CD4-positive, alpha-beta T cell treated with Interferon gamma for 1 hour (primary cell): Measurements from ENCODE around the gene GLS.
"Not testable (repeated sequence)": the region's sequence is repeated elsewhere in the genome, so short reads cannot be mapped to it uniquely, and the experiment has no call there.

Experiments
- DNase-seq: peaks from one replicate; pipeline ENCODE4 v3.0.0-alpha.2; 2020

GLS gene

DNA sequence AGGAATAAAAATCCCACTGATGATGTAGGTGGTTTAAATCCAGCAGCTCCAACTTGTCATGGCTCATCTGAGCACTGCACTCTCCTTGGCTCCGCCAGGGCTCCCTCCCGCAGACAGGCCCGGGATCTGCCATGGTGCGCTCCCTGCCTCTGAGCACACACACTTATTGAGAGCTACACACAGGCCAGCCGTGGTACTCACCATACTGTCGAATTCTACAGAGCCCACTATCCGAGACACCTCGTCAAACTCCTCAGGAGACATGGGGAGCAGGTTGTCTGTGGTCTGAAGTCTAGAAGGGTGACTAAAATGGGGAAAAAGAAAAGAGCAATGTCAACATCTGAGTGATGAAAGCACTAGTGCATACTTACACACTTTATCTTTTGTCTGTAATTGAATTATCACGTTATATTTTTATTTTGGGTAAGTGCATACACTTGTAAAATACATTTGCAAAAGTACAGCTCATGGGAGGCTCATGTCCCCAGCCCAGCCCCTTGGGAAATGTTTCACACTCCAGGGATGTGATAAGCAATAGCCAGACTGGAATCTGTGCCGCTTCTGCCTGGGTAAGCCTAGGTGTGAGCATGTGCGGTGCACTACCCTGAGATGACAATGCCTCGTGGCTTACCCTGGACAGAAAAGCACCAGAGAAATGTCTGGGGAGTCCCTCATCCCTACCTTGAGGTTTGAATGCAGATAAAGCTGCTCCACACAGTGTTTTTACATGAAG, 94.2 kb downstream of the GLS start:
- no peak for DNase-seq

DNA sequence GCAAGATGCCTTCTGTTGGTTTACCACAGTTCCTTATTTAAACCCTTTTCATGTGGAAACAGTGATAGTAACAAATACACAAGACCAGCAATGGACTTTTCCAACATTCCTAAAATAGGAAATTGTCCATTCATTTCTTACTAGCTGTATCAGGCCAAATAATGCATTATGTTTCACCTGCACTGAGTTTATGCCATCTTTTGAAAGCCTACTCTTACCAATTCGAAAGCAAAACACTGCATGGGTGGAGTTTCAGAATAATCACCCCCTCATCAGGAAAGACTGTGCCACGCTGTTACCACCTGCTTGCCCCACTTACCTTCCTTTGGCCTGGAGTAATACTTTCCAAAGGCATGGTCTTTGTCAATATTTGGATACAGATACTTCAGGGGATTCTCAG, 95.9 kb downstream of the GLS start:
- DNase-seq = no peak

- DNase-seq = no peak
Observed at GRCh38 chr2:190977505-190977904, 96.9 kb downstream of the GLS start.

- no peak for DNase-seq
Observed at GRCh38 chr2:190978389-190979053, 97.9 kb downstream of the GLS start.

DNA sequence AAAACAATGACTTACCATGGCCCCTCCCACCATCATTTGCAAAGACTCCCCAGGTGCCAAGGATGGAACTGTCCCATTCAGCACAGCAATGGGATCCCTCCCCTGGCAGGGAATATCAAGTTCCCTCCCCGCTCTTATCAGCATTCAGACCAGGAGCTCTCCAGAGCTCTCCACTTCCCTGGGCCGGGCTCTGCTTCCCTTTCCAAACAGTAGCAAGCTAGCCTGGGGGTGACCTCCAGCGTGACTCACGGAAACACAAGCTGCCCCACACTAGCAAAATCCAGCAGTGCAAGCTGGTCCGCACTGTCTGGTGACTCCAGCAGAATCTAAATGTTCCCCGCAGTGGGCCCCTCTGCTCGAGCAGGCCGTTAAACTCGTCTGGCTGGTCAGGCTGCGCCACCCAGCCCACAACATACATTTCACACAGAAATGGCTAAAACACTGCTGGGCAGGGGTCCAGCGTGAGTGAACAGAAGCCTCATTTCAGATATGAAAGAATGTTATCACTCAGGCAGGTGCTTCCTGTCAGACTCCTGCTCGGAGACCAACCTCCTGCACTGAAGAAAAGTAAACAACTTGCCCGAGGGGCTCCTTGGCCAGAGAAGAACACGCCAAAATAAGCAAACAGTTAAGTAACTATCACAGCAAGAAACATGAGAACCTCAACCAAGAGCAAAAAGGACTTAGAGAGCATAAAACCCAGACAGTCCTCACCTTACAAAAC, 99.4 kb downstream of the GLS start:
- DNase-seq = no peak

DNA sequence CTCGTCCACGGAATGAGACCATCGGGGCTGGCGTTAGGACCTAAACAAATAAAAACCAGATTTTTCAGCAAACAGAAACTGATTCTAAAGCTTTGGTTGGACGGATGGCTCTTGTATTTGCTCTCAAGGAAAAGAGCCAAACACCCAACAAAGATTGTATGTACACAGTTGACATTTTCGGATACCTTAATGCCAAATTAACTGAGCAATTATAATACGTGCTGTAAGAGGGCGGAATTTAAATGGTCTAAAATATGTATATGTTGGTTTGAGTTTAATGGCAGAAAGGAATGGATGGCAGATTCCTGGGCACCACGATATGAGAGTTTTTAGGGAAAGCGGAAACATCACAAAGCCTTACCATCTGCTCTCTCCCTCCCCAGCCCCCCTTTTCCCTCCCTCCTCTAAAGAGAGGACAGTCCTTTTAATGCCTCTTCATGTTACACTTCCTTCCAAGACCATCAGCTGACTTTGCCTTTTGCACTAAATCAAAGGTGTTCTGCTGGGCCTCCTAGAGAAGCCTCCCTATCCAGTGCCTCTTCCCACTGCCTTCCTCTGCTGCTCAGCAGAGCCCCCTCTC, 100.1 kb downstream of the GLS start:
- no peak for DNase-seq

DNA sequence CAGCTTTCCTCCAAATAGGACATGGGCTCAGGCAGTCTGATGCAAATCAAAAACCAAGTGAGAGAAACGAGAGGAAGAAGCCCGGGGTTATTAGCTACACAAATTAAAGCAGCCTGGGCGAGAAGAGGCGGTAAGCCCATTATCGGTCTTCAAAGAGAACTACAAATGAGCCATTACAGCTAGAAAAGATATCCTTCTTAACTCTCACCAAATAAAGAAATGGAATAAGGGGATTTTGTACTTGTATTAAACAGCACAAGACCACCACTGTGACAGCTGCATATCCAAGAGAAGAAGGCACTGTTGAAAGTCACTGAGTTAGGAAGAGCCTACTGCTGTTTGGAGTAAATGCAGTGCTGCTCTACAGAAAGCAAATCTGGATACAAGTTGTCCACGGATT, 100.7 kb downstream of the GLS start:
- DNase-seq = no peak

DNA sequence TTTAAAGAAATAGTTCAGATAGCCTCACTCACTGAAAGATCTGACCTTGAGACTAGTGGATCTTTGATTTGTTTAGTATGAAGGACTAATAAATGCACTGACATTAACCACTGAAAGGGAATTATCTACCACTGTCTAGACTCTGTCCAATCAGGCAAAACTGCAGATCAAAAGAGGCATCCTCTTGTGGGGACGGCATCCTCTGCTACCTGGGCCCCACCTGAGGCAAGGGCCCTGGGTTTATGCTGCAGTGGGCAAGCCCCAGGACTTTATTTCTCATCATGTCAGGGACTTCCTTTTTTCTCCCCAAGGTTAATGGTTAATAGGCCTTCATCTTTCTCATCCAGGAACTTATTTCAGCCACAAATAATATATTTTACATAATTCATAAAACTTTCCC, 101.1 kb downstream of the GLS start:
- no peak for DNase-seq

DNA sequence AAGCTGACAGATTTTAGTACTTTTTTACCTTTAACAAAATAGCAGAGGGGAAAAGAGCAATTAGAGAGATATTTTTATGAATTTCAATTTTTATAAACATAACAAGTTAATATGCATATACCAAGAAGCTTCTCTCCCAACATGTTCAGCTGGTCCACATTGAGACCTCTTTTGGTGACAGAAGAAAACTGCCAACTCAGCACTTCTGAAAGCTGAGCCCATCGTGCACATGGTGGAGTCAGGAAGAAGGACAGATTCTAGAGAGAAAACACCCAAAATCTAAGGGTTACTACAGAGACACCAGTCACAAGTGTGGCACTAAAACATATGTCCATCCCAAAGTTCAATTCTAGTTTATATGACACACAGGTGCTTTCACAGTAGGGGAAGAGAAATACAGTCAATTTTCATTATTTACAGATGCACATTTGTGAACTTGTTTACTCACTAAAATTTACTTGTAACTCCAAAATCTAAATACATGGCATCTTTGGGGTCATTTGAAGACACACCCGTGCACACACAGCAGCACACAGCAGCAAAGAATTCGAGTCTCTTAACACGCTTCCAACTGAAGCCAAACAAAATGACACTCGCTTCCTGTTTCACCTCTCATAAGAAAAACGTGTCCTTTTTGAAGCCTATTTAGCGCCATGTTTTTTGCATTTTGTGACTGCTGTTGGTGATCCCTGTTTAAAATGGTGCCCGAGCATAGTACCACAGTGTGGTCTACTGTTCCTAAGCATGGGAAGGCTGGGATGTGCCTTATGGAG, 101.8 kb downstream of the GLS start:
- DNase-seq = no peak

DNA sequence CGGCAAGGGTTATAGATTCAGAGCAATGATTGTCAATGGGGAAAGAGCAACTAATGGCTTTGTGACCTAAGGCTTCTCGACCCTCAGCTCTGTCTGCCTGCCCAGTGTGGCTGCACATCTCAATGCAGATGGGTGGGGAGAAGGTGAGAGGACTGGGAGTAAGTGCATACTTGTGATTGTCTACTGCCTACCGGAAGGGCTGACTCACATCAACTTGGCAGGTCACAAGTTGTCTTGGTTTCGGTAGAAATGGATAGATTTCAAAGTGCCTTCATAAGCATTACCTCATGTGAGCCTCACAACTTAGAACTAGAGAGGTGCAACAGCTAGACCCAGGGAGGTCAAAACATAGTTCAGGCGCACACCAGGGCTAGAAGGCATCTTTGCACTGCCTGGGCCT, 104.0 kb downstream of the GLS start:
- no peak for DNase-seq

DNA sequence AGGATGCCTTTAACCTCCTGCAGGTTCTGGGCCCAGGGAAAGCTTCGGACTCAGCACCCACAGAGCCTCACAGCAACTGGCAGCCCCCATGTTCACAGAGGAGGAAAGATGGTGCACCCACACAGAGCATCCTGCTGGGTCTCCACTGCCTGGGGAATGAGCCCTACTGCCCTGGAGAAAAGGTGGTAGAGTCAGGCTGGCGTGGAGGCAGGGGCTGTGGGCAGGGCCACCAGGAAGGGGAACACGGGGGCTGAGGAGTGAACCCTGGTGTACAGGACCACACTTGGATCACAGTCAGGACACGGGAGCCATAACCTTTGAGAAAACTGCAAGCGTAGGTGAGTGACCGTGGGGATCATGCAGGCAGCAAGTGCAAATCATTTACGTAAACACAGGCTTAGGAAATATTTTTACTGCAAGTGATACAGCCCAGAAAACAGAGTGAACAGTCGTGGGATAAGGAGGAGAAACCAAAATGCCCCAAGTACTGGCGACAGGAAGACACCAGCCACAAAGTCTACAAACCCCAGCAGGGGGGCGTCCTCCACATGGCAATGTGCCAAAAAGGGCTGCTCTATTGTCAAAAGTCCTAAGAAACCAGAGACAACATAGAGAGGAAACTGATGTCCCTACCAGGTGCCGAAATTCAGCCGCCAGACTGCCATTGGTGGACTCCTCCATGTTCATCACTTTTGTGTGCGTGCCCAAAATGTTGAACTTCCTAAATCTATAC, 105.8 kb downstream of the GLS start:
- no peak for DNase-seq

GRCh38 chr2:190987116-190987515, 106.5 kb downstream of the GLS start:
- DNase-seq = no peak

- no peak for DNase-seq
Observed at GRCh38 chr2:190987938-190988337, 107.3 kb downstream of the GLS start.

GRCh38 chr2:190988910-190989309, 108.3 kb downstream of the GLS start:
- no peak for DNase-seq

- no peak for DNase-seq
Observed at GRCh38 chr2:190990132-190990531, 109.5 kb downstream of the GLS start.

DNA sequence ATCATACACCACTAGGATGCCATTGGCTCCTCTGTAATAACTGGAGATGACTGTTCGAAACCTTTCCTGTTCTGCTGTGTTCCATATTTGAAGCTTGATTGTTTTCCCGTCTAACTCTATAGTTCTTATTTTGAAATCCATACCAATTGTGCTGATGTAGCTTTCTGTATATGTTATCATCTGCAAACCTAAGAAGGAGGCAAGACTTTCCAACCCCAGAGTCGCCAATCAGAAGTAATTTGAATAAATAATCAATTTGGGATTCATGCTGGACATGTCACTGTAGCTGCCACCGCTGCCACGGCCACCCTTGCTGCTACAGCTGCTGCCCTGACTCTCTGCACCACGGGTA, 112.6 kb downstream of the GLS start:
- no peak for DNase-seq

DNA sequence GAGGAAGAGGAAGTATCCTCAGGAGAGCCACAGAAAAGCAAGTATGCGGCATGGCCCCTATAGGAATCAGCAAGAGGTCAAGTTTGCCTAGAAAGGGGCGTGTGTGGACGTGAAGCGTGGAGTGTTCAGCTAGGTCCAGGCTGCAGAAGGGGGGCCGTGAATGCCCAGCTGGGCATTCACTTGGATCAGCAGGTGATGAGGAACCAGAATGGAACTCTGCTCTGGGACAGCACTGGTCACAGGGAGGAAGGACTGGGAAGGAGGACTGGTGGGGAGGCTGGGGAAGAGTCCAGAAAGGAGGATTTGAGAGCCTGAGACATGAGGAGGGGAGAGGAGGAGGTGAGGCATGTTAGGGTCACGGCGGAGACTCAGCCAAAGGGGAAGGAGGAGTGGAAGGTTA, 113.5 kb downstream of the GLS start:
- DNase-seq = no peak

GRCh38 chr2:190995315-190995714, 114.7 kb downstream of the GLS start:
- DNase-seq = not testable (repeated sequence)

GRCh38 chr2:190996338-190996946, 115.8 kb downstream of the GLS start:
- DNase-seq = peak; percentile 51

- no peak for DNase-seq
Observed at GRCh38 chr2:190996947-190997346, 116.3 kb downstream of the GLS start.

DNA sequence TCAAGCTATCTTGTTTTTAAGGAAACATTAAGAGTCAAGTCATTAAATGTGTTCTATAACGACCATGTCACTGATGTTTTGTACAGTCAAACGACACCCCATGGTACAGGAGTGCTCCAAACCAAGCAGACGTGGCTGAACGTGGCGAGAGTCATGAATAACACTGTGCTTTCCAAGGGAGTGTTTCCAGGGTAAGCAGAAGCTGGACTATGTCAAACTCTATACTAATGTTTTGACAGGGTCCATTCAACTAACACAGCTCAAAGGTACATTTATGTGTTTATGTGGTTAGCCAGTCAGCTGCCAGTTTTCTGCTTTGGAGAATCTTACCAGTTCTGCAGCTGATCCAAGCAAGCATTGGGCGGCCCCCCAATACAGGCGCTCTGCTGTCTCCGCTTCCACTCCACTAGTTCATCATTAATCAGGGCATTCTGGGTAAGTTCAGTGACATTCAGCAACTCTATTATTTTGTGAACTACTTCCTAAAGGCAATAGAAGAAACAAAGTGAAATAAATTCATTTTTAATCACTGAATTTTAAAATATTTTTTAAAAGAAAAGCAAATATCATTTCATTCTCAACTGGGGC, 117.0 kb downstream of the GLS start:
- DNase-seq = no peak

DNA sequence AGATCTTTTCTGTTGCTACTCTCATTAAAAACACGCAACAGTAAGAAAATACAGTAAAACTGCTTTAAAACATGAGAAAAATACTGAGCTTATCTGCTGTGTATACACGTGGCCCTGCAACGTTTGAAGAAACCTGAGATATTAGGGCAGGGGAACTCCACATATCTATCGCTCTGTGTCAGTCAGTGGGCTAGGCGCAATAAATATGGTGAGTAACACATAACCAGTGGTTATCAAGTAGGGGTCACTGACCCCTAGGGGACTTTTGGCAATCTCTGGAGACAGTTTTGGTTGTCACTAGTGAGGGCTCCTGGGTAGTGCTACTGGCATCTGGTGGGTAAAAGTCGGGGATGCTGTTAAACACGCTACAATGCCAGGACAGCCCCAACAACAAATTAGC, 118.4 kb downstream of the GLS start:
- DNase-seq = no peak
